B cell (primary cell): ENCODE measurements around the gene CDK10. TPM values are rescaled to one million over a fixed set of nuclear protein-coding genes. Genes with fewer than 3 reads are reported as not detected.
A peak's percentile ranks its signal among the peaks of the same experiment; 100 is the strongest.

ENCODE experiments used
- ATAC-seq: fragments of 200-7000 bp; cut with Tn5 transposase; one replicate; pipeline ENCODE4 v1.10.0; 2021; ENCODE audit warnings: low read depth, mild to moderate bottlenecking, moderate number of reproducible peaks, moderate library complexity
- CTCF ChIA-PET: fragments of 350-600 bp; sonication (Branson Sonifier 250); formaldehyde crosslinking; loops from one replicate; lab custom pipeline; 2021; ENCODE audit warnings: antibody characterized with exemption, inconsistent platforms; lab: Charles Lee
- POLR2A ChIA-PET: fragments of 350-600 bp; sonication (Branson Sonifier 250); formaldehyde crosslinking; loops from one replicate; lab custom pipeline; 2021; ENCODE audit warnings: antibody characterized with exemption; lab: Charles Lee
- DNase-seq: peaks from one replicate; pipeline ENCODE4 v3.0.0; 2013
- H2AFZ ChIP-seq: 2 replicates; pipeline ENCODE4 v1.6.1; 2012; ENCODE audit warnings: mild to moderate bottlenecking, low read depth, low read length; ENCODE audit not compliant: insufficient read depth, poor library complexity, severe bottlenecking
- H3K27ac ChIP-seq, 2 donors: 1 replicate in 1 of 2; 2 replicates in 1 of 2; pipeline ENCODE4 v1.5.1; 2012 to 2013; ENCODE audit warnings: low read length in 2 of 2, mild to moderate bottlenecking in 2 of 2, moderate library complexity in 1 of 2
- H3K27me3 ChIP-seq, 4 experiments: fragments of 200-600 bp in 1 of 4; sonication (generic) in 1 of 4; replicated peaks in 1 of 4; 1 replicate in 2 of 4; 2 replicates in 2 of 4; pipeline versions ENCODE4 v1.6.1 to v1.7.0; 2013 to 2016; ENCODE audit warnings: low read length in 3 of 4, mild to moderate bottlenecking in 2 of 4, mixed read lengths in 1 of 4, moderate library complexity in 1 of 4; ENCODE audit not compliant: insufficient read depth in 4 of 4, control insufficient read depth in 3 of 4; ENCODE audit errors: control extremely low read depth in 1 of 4
- H3K36me3 ChIP-seq, 2 experiments: replicated peaks in 1 of 2; 1 replicate in 1 of 2; 2 replicates in 1 of 2; pipeline versions ENCODE4 v1.6.1 to v1.7.1; 2013; ENCODE audit warnings: low read length in 1 of 2; ENCODE audit not compliant: insufficient read depth in 2 of 2, control insufficient read depth in 1 of 2; ENCODE audit errors: control extremely low read depth in 1 of 2, extremely low read depth in 1 of 2
- H3K4me1 ChIP-seq, 2 donors: fragments of 200-600 bp in 1 of 2; sonication (generic) in 1 of 2; 1 replicate in 1 of 2; 2 replicates in 1 of 2; pipeline versions ENCODE4 v1.5.1 to v1.6.1; 2013 to 2017; ENCODE audit warnings: low read length in 2 of 2; ENCODE audit not compliant: control insufficient read depth in 2 of 2, insufficient read depth in 2 of 2
- H3K4me2 ChIP-seq: replicated peaks from 2 replicates; pipeline ENCODE3; 2012; ENCODE audit warnings: mild to moderate bottlenecking, low read depth, low read length; ENCODE audit not compliant: poor library complexity, severe bottlenecking
- H3K4me3 ChIP-seq, 5 experiments: fragments of 200-600 bp in 1 of 5; sonication (generic) in 1 of 5; 1 replicate in 3 of 5; 2 replicates in 2 of 5; pipeline versions ENCODE4 v1.5.1 to v1.7.0; 2011 to 2016; ENCODE audit warnings: low read length in 4 of 5, mild to moderate bottlenecking in 4 of 5, low read depth in 2 of 5, control low read depth in 1 of 5, moderate library complexity in 1 of 5; ENCODE audit not compliant: insufficient read depth in 1 of 5; ENCODE audit errors: control extremely low read depth in 1 of 5, extremely low read depth in 1 of 5
- H3K79me2 ChIP-seq: fragments of 200-600 bp; sonication (generic); one replicate; pipeline ENCODE4 v1.6.0; 2016; ENCODE audit warnings: low read length; ENCODE audit not compliant: control insufficient read depth, insufficient read depth
- H3K9ac ChIP-seq: fragments of 200-600 bp; sonication (generic); 2 replicates; pipeline ENCODE4 v1.6.1; 2017; ENCODE audit warnings: mild to moderate bottlenecking, low read length, moderate library complexity
- H3K9me3 ChIP-seq, 3 donors: one replicate each; pipeline versions ENCODE4 v1.6.1 to v1.7.1; 2013; ENCODE audit warnings: low read length in 2 of 3; ENCODE audit not compliant: control insufficient read depth in 2 of 3, insufficient read depth in 1 of 3; ENCODE audit errors: control extremely low read depth in 1 of 3
- H4K20me1 ChIP-seq: 2 replicates; pipeline ENCODE4 v1.6.0; 2012; ENCODE audit warnings: mild to moderate bottlenecking, low read length; ENCODE audit not compliant: insufficient read depth, control insufficient read depth, poor library complexity, severe bottlenecking
- H3K27ac Mint-ChIP-seq: one replicate; pipeline ENCODE4 v1.8.0; 2021; ENCODE audit warnings: mixed read lengths
- H3K27me3 Mint-ChIP-seq: one replicate; pipeline ENCODE4 v1.8.0; 2021; ENCODE audit warnings: mixed read lengths
- H3K4me1 Mint-ChIP-seq: one replicate; pipeline ENCODE4 v1.8.0; 2021; ENCODE audit warnings: mixed read lengths
- H3K4me3 Mint-ChIP-seq: one replicate; pipeline ENCODE4 v1.8.0; 2021; ENCODE audit warnings: mixed read lengths
- H3K9me3 Mint-ChIP-seq: one replicate; pipeline ENCODE4 v1.8.0; 2022; ENCODE audit warnings: mixed read lengths; ENCODE audit not compliant: insufficient read depth
- EZH2 ChIP-seq: IDR thresholded peaks from 2 replicates; pipeline ENCODE4 v1.6.1; 2012; ENCODE audit warnings: borderline replicate concordance, low read depth, mild to moderate bottlenecking, moderate library complexity, low read length; ENCODE audit not compliant: insufficient read depth, poor library complexity, severe bottlenecking
- WGBS: methylation state at CpG from one replicate; pipeline ENCODE4 v1.1.5; 2013; ENCODE audit warnings: missing lambda C conversion rate; ENCODE audit not compliant: insufficient coverage; 5-methylcytosine and 5-hydroxymethylcytosine counted together
- intact Hi-C: fragments of 100-400 bp; cut with micrococcal nuclease; formaldehyde crosslinking; loops from one replicate; pipeline ENCODE4 v1.10.0; 2022
- polyA plus RNA-seq: library from polyadenylated mRNA; depleted of rRNA; stranded (reverse); fragments of >200 nt; gene quantifications from 2 replicates; pipeline ENCODE4 v1.2.3, GENCODE V29; 2012
- total RNA-seq, 2 donors: library from RNA; stranded (reverse); fragments of 120-200 nt in 1 of 2; gene quantifications; 1 replicate in 1 of 2; 2 replicates in 1 of 2; pipeline versions ENCODE4 v1.2.3 to v1.2.4, GENCODE V29; 2013 to 2022
- TF ChIP-seq, protein P1 (sequence below): fragments of 200-600 bp; IDR thresholded peaks from one replicate; pipeline ENCODE4 v1.8.0; 2022; ENCODE audit warnings: antibody characterized with exemption, mild to moderate bottlenecking

Gene CDK10
- total and polyA plus RNA-seq, 2 donors (not counting 1 experiment from before 2014, with no cell fraction given): 114 to 145 TPM

DNA sequence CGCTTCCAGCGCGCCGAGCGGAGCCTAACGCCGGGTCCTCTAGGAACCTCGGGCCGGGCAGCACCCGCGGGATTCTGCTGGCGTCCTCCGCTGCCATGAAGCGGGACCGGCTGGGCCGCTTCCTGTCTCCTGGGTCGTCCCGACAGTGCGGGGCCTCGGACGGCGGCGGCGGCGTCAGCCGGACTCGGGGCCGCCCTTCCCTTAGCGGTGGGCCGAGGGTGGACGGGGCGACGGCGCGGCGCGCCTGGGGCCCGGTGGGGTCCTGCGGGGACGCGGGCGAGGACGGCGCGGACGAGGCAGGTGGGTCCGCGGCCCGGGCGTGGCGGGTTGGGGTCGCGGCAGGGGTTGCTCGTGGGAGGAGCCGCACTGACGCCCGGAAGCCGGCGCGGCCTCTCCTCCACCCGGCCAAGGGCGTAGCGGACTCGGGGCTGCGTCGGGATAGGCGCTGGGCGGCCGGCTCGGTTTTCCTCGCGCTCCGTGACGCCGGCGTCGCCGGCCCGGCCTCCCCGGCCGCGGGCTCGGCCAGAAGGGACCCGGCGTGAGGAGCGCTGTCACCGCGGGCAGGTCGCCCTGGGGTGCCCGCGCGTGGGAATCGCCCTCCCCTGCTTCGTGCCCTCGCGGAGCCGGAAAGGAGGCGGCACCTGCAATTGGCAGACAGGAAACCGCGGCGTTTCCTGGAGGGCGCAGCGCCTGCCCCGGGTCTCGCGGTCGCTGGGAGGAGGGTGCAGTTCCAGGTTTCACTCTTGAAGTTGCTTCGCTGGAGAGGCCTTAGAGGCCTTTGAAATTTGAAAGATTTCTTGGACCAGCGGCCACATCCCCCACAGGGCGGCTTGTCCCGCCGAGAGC is 35.3 kb downstream of the CDK10 start:
- Histone ChIP-seq H3K4me2 (peak overlapping the region; percentile 100), H3K9ac (peak overlapping the region; percentile 86), H3K27ac (peak overlapping the region; percentile 59 to 92), H3K27me3 (no peaks in the 10 kb centered on the region), H3K4me3 (peak overlapping the region; percentile 61 to 97 (median 72)), H2AFZ (peak overlapping the region; percentile 76), H3K79me2 (peaks cover 64% of the 10 kb centered on the region), H3K36me3 (peaks cover 0 to 30% of the 10 kb centered on the region in 2 experiments), H3K4me1 (peaks cover 27 to 34% of the 10 kb centered on the region in 2 donors), H3K9me3 (peaks cover 0 to 3% (median 0%) of the 10 kb centered on the region in 3 donors), H4K20me1 (peaks cover 56% of the 10 kb centered on the region)
- ATAC-seq: peak; percentile 54
- ChIA-PET CTCF (no interaction called here), POLR2A (no interaction called here)
- intact Hi-C loops: loop anchor here (1.0 to 5.0 kb wide), 6 partner anchors 10 to 152 kb away; partner anchors contain the start of genes CDK10, FANCA and TCF25
- Mint-ChIP-seq H3K9me3 (no peaks in the 10 kb centered on the region), H3K27ac (peak overlapping the region; percentile 92), H3K4me1 (peaks cover 26% of the 10 kb centered on the region), H3K27me3 (no peaks in the 10 kb centered on the region), H3K4me3 (peak overlapping the region; percentile 88)
- DNase-seq: peak; percentile 90
- under 1% methylated on average over 112 of the region's 112 CpGs for whole genome bisulfite sequencing
- TF ChIP-seq, protein P1, sequence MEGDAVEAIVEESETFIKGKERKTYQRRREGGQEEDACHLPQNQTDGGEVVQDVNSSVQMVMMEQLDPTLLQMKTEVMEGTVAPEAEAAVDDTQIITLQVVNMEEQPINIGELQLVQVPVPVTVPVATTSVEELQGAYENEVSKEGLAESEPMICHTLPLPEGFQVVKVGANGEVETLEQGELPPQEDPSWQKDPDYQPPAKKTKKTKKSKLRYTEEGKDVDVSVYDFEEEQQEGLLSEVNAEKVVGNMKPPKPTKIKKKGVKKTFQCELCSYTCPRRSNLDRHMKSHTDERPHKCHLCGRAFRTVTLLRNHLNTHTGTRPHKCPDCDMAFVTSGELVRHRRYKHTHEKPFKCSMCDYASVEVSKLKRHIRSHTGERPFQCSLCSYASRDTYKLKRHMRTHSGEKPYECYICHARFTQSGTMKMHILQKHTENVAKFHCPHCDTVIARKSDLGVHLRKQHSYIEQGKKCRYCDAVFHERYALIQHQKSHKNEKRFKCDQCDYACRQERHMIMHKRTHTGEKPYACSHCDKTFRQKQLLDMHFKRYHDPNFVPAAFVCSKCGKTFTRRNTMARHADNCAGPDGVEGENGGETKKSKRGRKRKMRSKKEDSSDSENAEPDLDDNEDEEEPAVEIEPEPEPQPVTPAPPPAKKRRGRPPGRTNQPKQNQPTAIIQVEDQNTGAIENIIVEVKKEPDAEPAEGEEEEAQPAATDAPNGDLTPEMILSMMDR: no peak
- TF ChIP-seq EZH2: no peak
